Panc1 (cell line): ENCODE results near the gene IRGC. TPM values are rescaled to one million over a fixed set of nuclear protein-coding genes. Genes with fewer than 3 reads are reported as not detected.

Source experiments
- ATAC-seq: fragments of 200-7000 bp; cut with Tn5 transposase; 2 replicates; pipeline ENCODE4 v1.9.1; 2020; ENCODE audit warnings: mild to moderate bottlenecking, moderate library complexity
- BruUV-seq: library from RNA; stranded (reverse); fragments of 400-500 nt; replicated peaks from 2 replicates; lab custom pipeline; 2021; lab: Mats Ljungman, UMichigan
- CTCF ChIA-PET: fragments of 300-600 bp; sonication (Branson Sonifier 250); formaldehyde crosslinking; loops from one replicate; lab custom pipeline; 2022; ENCODE audit warnings: antibody characterized with exemption; lab: Charles Lee
- POLR2A ChIA-PET: fragments of 300-600 bp; sonication (Branson Sonifier 250); formaldehyde crosslinking; loops from one replicate; lab custom pipeline; 2022; ENCODE audit warnings: antibody characterized with exemption; lab: Charles Lee
- DNase-seq: peaks from one replicate; pipeline ENCODE4 v3.0.0-alpha.2; 2010; ENCODE audit warnings: low read depth, low spot score
- H3K27ac ChIP-seq: 2 replicates; pipeline ENCODE4 v1.5.1; 2011; ENCODE audit warnings: mild to moderate bottlenecking, low read length, inconsistent platforms
- H3K27me3 ChIP-seq: fragments of 200-500 bp; sonication (Bioruptor generic); 2 replicates; pipeline ENCODE4 v1.6.0; 2014; ENCODE audit warnings: low read length, inconsistent platforms; ENCODE audit not compliant: control insufficient read depth, insufficient read depth
- H3K36me3 ChIP-seq: fragments of 200-500 bp; sonication (Bioruptor generic); 2 replicates; pipeline ENCODE4 v1.5.1; 2014; ENCODE audit warnings: inconsistent platforms, mild to moderate bottlenecking, low read length, moderate library complexity; ENCODE audit not compliant: control insufficient read depth, insufficient read depth
- H3K4me1 ChIP-seq: 2 replicates; pipeline ENCODE4 v1.5.1; 2011; ENCODE audit warnings: inconsistent platforms, mild to moderate bottlenecking, low read length, moderate library complexity; ENCODE audit not compliant: control insufficient read depth, insufficient read depth
- H3K4me3 ChIP-seq, 2 experiments: 2 replicates each; pipeline ENCODE4 v1.5.1; 2011 to 2012; ENCODE audit warnings: low read depth in 2 of 2, low read length in 2 of 2, mild to moderate bottlenecking in 2 of 2, inconsistent platforms in 1 of 2, moderate library complexity in 1 of 2
- H3K9me3 ChIP-seq: fragments of 200-500 bp; sonication (Bioruptor generic); 2 replicates; pipeline ENCODE4 v1.5.1; 2014; ENCODE audit warnings: low read depth, mild to moderate bottlenecking, inconsistent platforms, low read length, moderate library complexity; ENCODE audit not compliant: control insufficient read depth, insufficient read depth
- POLR2AphosphoS5 ChIP-seq: IDR thresholded peaks from 2 replicates; pipeline ENCODE4 v1.6.1; 2012; ENCODE audit warnings: mild to moderate bottlenecking, low read depth, low read length, moderate library complexity
- SIN3A ChIP-seq: IDR thresholded peaks from 2 replicates; pipeline ENCODE4 v1.6.1; 2012; ENCODE audit warnings: low read depth, mild to moderate bottlenecking, low read length, moderate library complexity, borderline replicate concordance; ENCODE audit not compliant: insufficient read depth
- TCF7L2 ChIP-seq: IDR thresholded peaks from 2 replicates; pipeline ENCODE4 v1.6.1; 2011; ENCODE audit warnings: mild to moderate bottlenecking, low read depth, low read length, inconsistent platforms
- in situ Hi-C: cut with HindIII; loops from 2 replicates; pipeline ENCODE4 v1.10.0; 2016; ENCODE audit warnings: low sequenced_read_pairs, low pct_unique_long_range_greater_than_20kb
- intact Hi-C: fragments of 100-400 bp; cut with micrococcal nuclease; formaldehyde crosslinking; loops from one replicate; pipeline ENCODE4 v1.10.0; 2022; ENCODE audit not compliant: unreplicated experiment
- total RNA-seq: library from RNA; stranded (reverse); gene quantifications from one replicate; pipeline ENCODE4 v1.2.1, GENCODE V29; 2021; ENCODE audit not compliant: unreplicated experiment
- TF ChIP-seq, protein P1 (sequence below), 2 experiments: IDR thresholded peaks; 2 replicates each; pipeline ENCODE4 v1.6.1; 2011 to 2012; ENCODE audit warnings: low read depth in 2 of 2, control low read depth in 1 of 2, low read length in 1 of 2, mild to moderate bottlenecking in 1 of 2, moderate library complexity in 1 of 2; ENCODE audit not compliant: insufficient read depth in 1 of 2
- TF ChIP-seq, protein P2 (sequence below): fragments of 450-650 bp; IDR thresholded peaks from 2 replicates; pipeline ENCODE4 v1.5.1; 2017; ENCODE audit warnings: mild to moderate bottlenecking

IRGC gene
- total RNA-seq, 1 experiment from 2014 or later, result not detected

DNA sequence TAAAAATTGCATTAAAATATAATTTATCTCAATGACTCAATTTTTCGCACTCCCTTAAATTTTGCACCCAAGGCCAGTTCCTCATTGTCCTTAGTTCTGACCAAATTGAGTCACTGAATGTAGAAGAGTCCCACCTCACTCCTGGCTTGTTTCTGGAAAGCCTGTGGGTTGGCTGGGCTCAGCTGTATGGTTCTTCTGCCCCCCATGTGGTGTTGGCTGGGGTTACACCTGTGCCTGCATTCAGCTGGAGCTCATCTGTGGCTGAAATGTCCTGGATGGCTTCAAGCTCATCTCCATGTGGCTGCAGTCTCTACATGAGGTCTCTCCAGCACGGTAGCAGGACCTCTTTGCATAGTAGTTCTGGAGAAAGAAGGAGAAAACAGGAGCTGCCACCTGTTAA is 7.2 kb upstream of the IRGC start:
- BruUV-seq, result no TSS peak
- in situ Hi-C loops (no loop called here), intact Hi-C loops (no loop called here)
- H3K9me3 ChIP-seq, result no peaks in the 10 kb centered on the region
- ChIA-PET CTCF (interaction anchor here (0.6 kb wide), 1 partner anchor 31 kb away, joined by 4 read pairs; no protein-coding TSS in a partner anchor), POLR2A (interaction anchor here (0.6 kb wide), 1 partner anchor 1298 kb away, joined by 8 read pairs; no protein-coding TSS in a partner anchor)
- H3K4me1 ChIP-seq, result no peaks in the 10 kb centered on the region
- no peaks in the 10 kb centered on the region for H3K27me3 ChIP-seq
- no peak overlapping the region for H3K4me3 ChIP-seq
- ATAC-seq (no peak), DNase-seq (no peak)
- no peak for TF ChIP-seq SIN3A
- TF ChIP-seq, protein P1, sequence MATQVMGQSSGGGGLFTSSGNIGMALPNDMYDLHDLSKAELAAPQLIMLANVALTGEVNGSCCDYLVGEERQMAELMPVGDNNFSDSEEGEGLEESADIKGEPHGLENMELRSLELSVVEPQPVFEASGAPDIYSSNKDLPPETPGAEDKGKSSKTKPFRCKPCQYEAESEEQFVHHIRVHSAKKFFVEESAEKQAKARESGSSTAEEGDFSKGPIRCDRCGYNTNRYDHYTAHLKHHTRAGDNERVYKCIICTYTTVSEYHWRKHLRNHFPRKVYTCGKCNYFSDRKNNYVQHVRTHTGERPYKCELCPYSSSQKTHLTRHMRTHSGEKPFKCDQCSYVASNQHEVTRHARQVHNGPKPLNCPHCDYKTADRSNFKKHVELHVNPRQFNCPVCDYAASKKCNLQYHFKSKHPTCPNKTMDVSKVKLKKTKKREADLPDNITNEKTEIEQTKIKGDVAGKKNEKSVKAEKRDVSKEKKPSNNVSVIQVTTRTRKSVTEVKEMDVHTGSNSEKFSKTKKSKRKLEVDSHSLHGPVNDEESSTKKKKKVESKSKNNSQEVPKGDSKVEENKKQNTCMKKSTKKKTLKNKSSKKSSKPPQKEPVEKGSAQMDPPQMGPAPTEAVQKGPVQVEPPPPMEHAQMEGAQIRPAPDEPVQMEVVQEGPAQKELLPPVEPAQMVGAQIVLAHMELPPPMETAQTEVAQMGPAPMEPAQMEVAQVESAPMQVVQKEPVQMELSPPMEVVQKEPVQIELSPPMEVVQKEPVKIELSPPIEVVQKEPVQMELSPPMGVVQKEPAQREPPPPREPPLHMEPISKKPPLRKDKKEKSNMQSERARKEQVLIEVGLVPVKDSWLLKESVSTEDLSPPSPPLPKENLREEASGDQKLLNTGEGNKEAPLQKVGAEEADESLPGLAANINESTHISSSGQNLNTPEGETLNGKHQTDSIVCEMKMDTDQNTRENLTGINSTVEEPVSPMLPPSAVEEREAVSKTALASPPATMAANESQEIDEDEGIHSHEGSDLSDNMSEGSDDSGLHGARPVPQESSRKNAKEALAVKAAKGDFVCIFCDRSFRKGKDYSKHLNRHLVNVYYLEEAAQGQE (IDR thresholded peaks at IDR 0.05; ENCODE audit: insufficient read depth in 1 of 2, low read depth in 2 of 2, low read length in 1 of 2), result no peak
- no peak for TF ChIP-seq TCF7L2
- no peak for TF ChIP-seq POLR2AphosphoS5
- TF ChIP-seq, protein P2, sequence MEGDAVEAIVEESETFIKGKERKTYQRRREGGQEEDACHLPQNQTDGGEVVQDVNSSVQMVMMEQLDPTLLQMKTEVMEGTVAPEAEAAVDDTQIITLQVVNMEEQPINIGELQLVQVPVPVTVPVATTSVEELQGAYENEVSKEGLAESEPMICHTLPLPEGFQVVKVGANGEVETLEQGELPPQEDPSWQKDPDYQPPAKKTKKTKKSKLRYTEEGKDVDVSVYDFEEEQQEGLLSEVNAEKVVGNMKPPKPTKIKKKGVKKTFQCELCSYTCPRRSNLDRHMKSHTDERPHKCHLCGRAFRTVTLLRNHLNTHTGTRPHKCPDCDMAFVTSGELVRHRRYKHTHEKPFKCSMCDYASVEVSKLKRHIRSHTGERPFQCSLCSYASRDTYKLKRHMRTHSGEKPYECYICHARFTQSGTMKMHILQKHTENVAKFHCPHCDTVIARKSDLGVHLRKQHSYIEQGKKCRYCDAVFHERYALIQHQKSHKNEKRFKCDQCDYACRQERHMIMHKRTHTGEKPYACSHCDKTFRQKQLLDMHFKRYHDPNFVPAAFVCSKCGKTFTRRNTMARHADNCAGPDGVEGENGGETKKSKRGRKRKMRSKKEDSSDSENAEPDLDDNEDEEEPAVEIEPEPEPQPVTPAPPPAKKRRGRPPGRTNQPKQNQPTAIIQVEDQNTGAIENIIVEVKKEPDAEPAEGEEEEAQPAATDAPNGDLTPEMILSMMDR, result no peak
- H3K36me3 ChIP-seq, result no peaks in the 10 kb centered on the region
- H3K27ac ChIP-seq, result no peak overlapping the region

DNA sequence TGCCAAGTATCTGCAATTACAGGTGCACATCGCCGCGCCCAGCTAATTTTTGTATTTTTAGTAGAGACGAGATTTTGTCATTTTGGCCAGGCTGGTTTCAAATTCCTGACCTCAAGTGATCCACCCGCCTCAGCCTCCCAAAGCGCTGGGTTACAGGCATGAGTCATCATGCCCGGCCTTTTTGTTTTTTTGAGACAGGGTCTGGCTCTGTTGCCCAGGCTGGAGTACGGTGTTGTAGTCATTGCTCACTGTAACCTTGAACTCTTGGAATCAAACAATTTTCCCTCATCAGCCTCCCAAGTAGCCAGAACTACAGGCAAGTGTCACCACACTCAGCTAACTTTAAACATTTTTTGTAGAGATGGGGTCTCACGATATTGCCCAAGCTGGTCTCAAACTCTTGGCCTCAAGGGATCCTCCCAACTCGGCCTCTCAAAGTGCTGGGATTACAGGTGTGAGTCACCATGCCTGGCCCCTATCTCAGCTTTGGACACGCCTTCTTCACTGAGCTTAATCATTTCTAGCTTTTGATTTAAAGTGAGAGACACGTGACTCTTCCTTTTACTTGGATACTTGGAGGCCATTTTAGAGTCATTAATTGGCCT is 4.0 kb upstream of the IRGC start:
- TF ChIP-seq, protein P2, result no peak
- TF ChIP-seq, protein P1 (IDR thresholded peaks at IDR 0.05; ENCODE audit: insufficient read depth in 1 of 2, low read depth in 2 of 2, low read length in 1 of 2), result no peak
- TF ChIP-seq SIN3A (no peak), POLR2AphosphoS5 (no peak), TCF7L2 (no peak)
- Histone ChIP-seq H3K36me3 (no peaks in the 10 kb centered on the region), H3K27me3 (no peaks in the 10 kb centered on the region), H3K4me3 (no peak overlapping the region), H3K4me1 (no peaks in the 10 kb centered on the region), H3K27ac (no peak overlapping the region), H3K9me3 (no peaks in the 10 kb centered on the region)
- in situ Hi-C loops, result no loop called here
- CTCF ChIA-PET, result no interaction called here
- intact Hi-C loops, result no loop called here
- DNase-seq (no peak), ATAC-seq (no peak)
- no TSS peak for BruUV-seq
- POLR2A ChIA-PET, result no interaction called here
